WTC11 (cell line): Measurements from ENCODE around the gene CBFA2T2. TPM values are rescaled to one million over a fixed set of nuclear protein-coding genes. Genes with fewer than 3 reads are reported as not detected.

Source experiments
- ATAC-seq: fragments of 200-7000 bp; cut with Tn5 transposase; 2 replicates; pipeline ENCODE4 v1.10.0; 2021; ENCODE audit warnings: mild to moderate bottlenecking, moderate library complexity
- CTCF ChIA-PET: fragments of 300-600 bp; sonication (Branson Sonifier 250); formaldehyde crosslinking; loops from one replicate; lab custom pipeline; 2021; ENCODE audit warnings: antibody characterized with exemption; lab: Charles Lee
- POLR2A ChIA-PET: fragments of 350-600 bp; sonication (Branson Sonifier 250); formaldehyde crosslinking; loops from one replicate; lab custom pipeline; 2021; ENCODE audit warnings: antibody characterized with exemption; lab: Charles Lee
- DNase-seq: peaks from one replicate; pipeline ENCODE4 v3.0.0; 2021; ENCODE audit warnings: low spot score
- H3K27ac Mint-ChIP-seq: 2 replicates; pipeline ENCODE4 v1.8.0; 2021; ENCODE audit warnings: mixed read lengths
- H3K27me3 Mint-ChIP-seq: 2 replicates; pipeline ENCODE4 v1.8.0; 2021; ENCODE audit warnings: low read depth, mild to moderate bottlenecking, moderate library complexity, mixed read lengths
- H3K36me3 Mint-ChIP-seq: 2 replicates; pipeline ENCODE4 v1.8.0; 2021; ENCODE audit warnings: mixed read lengths
- H3K4me1 Mint-ChIP-seq: 2 replicates; pipeline ENCODE4 v1.8.0; 2022; ENCODE audit warnings: mixed read lengths
- H3K4me3 Mint-ChIP-seq: 2 replicates; pipeline ENCODE4 v1.8.0; 2021; ENCODE audit warnings: mild to moderate bottlenecking, moderate library complexity, mixed read lengths
- H3K9me3 Mint-ChIP-seq: 2 replicates; pipeline ENCODE4 v1.8.0; 2021; ENCODE audit warnings: mixed read lengths
- AFF4 ChIP-seq: sonication (generic); formaldehyde crosslinking; IDR thresholded peaks from 2 replicates; pipeline ENCODE4 v1.8.1; 2023; ENCODE audit warnings: mild to moderate bottlenecking, missing genetic modification reagents, borderline replicate concordance
- CREM ChIP-seq: sonication (generic); formaldehyde crosslinking; IDR thresholded peaks from 2 replicates; pipeline ENCODE4 v1.8.1; 2022; ENCODE audit warnings: mild to moderate bottlenecking, missing genetic modification reagents, moderate library complexity
- ESRRA ChIP-seq: sonication (generic); formaldehyde crosslinking; IDR thresholded peaks from 2 replicates; pipeline ENCODE4 v1.8.1; 2022; ENCODE audit warnings: mild to moderate bottlenecking, missing genetic modification reagents, borderline replicate concordance
- ETV6 ChIP-seq: sonication (generic); formaldehyde crosslinking; IDR thresholded peaks from 2 replicates; pipeline ENCODE4 v1.8.1; 2022; ENCODE audit warnings: mild to moderate bottlenecking, missing genetic modification reagents
- FOXJ3 ChIP-seq: sonication (generic); formaldehyde crosslinking; IDR thresholded peaks from 2 replicates; pipeline ENCODE4 v1.9.0; 2021; ENCODE audit warnings: missing genetic modification reagents, mild to moderate bottlenecking, borderline replicate concordance
- FOXP1 ChIP-seq: sonication (generic); formaldehyde crosslinking; IDR thresholded peaks from 2 replicates; pipeline ENCODE4 v1.8.0; 2022; ENCODE audit warnings: missing genetic modification reagents, mild to moderate bottlenecking, moderate library complexity, borderline replicate concordance
- HMGXB4 ChIP-seq: sonication (generic); formaldehyde crosslinking; IDR thresholded peaks from 2 replicates; pipeline ENCODE4 v1.8.1; 2023; ENCODE audit warnings: mild to moderate bottlenecking, moderate library complexity, missing genetic modification reagents
- IRF1 ChIP-seq: sonication (generic); formaldehyde crosslinking; IDR thresholded peaks from 2 replicates; pipeline ENCODE4 v1.8.0; 2023; ENCODE audit warnings: missing genetic modification reagents
- IRF2 ChIP-seq: sonication (generic); formaldehyde crosslinking; IDR thresholded peaks from 2 replicates; pipeline ENCODE4 v1.8.0; 2022; ENCODE audit warnings: low read depth, missing genetic modification reagents, borderline replicate concordance
- NFE2L1 ChIP-seq: sonication (generic); formaldehyde crosslinking; IDR thresholded peaks from 2 replicates; pipeline ENCODE4 v1.8.1; 2023; ENCODE audit warnings: missing genetic modification reagents
- PREB ChIP-seq: sonication (generic); formaldehyde crosslinking; IDR thresholded peaks from 2 replicates; pipeline ENCODE4 v1.8.1; 2022; ENCODE audit warnings: mild to moderate bottlenecking, missing genetic modification reagents, moderate library complexity, borderline replicate concordance
- RORB ChIP-seq: fragments of 250-450 bp; sonication (Bioruptor Pico); IDR thresholded peaks from 2 replicates; pipeline ENCODE4 v1.9.0; 2021; ENCODE audit warnings: mild to moderate bottlenecking
- TCF7 ChIP-seq: sonication (generic); formaldehyde crosslinking; IDR thresholded peaks from 2 replicates; pipeline ENCODE4 v1.8.0; 2022; ENCODE audit warnings: mild to moderate bottlenecking, low read depth, missing genetic modification reagents, moderate library complexity
- TEAD4 ChIP-seq: sonication (generic); formaldehyde crosslinking; IDR thresholded peaks from 2 replicates; pipeline ENCODE4 v1.8.0; 2022; ENCODE audit warnings: mild to moderate bottlenecking, missing genetic modification reagents
- TP53 ChIP-seq: sonication (generic); formaldehyde crosslinking; IDR thresholded peaks from 2 replicates; pipeline ENCODE4 v1.8.1; 2023; ENCODE audit warnings: mild to moderate bottlenecking, missing genetic modification reagents
- ZNF121 ChIP-seq: sonication (generic); formaldehyde crosslinking; IDR thresholded peaks from 2 replicates; pipeline ENCODE4 v1.8.0; 2023; ENCODE audit warnings: missing genetic modification reagents
- ZNF138 ChIP-seq: sonication (generic); formaldehyde crosslinking; conservative IDR thresholded peaks from 2 replicates; pipeline ENCODE4 v1.8.1; 2022; ENCODE audit warnings: mild to moderate bottlenecking, moderate library complexity, missing genetic modification reagents
- ZNF416 ChIP-seq: fragments of 250-450 bp; sonication (Bioruptor Pico); IDR thresholded peaks from 2 replicates; pipeline ENCODE4 v1.9.0; 2021; ENCODE audit warnings: mild to moderate bottlenecking, inconsistent platforms
- ZNF423 ChIP-seq: fragments of 250-450 bp; sonication (Bioruptor Pico); IDR thresholded peaks from 2 replicates; pipeline ENCODE4 v2.1.2; 2022; ENCODE audit warnings: mild to moderate bottlenecking, moderate library complexity
- total RNA-seq: library from RNA; stranded (reverse); gene quantifications from 3 replicates; pipeline ENCODE4 v1.2.3, GENCODE V29; 2021
- TF ChIP-seq, protein P1 (sequence below): fragments of 250-450 bp; sonication (Bioruptor Pico); IDR thresholded peaks from 2 replicates; pipeline ENCODE4 v1.9.0; 2021; ENCODE audit warnings: mild to moderate bottlenecking
- TF ChIP-seq, protein P2 (sequence below): sonication (generic); formaldehyde crosslinking; IDR thresholded peaks from 2 replicates; pipeline ENCODE4 v1.8.0; 2022; ENCODE audit warnings: mild to moderate bottlenecking, missing genetic modification reagents

CBFA2T2 gene
- total RNA-seq, 1 experiment from 2014 or later, result 22.1 TPM

GRCh38 chr20:33445881-33446625 lies 43.8 kb upstream of the CBFA2T2 start (continued):
- TF ChIP-seq, protein P1, sequence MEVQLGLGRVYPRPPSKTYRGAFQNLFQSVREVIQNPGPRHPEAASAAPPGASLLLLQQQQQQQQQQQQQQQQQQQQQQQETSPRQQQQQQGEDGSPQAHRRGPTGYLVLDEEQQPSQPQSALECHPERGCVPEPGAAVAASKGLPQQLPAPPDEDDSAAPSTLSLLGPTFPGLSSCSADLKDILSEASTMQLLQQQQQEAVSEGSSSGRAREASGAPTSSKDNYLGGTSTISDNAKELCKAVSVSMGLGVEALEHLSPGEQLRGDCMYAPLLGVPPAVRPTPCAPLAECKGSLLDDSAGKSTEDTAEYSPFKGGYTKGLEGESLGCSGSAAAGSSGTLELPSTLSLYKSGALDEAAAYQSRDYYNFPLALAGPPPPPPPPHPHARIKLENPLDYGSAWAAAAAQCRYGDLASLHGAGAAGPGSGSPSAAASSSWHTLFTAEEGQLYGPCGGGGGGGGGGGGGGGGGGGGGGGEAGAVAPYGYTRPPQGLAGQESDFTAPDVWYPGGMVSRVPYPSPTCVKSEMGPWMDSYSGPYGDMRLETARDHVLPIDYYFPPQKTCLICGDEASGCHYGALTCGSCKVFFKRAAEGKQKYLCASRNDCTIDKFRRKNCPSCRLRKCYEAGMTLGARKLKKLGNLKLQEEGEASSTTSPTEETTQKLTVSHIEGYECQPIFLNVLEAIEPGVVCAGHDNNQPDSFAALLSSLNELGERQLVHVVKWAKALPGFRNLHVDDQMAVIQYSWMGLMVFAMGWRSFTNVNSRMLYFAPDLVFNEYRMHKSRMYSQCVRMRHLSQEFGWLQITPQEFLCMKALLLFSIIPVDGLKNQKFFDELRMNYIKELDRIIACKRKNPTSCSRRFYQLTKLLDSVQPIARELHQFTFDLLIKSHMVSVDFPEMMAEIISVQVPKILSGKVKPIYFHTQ, result no peak
- TF ChIP-seq, protein P2, sequence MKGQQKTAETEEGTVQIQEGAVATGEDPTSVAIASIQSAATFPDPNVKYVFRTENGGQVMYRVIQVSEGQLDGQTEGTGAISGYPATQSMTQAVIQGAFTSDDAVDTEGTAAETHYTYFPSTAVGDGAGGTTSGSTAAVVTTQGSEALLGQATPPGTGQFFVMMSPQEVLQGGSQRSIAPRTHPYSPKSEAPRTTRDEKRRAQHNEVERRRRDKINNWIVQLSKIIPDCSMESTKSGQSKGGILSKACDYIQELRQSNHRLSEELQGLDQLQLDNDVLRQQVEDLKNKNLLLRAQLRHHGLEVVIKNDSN (CRISPR knock-in tag), result no peak
- TF ChIP-seq RORB (CRISPR knock-in tag) (no peak), TCF7 (no peak), AFF4 (CRISPR knock-in tag) (no peak), TEAD4 (CRISPR knock-in tag) (no peak), PREB (CRISPR knock-in tag) (no peak), TP53 (CRISPR knock-in tag) (no peak), IRF2 (CRISPR knock-in tag) (no peak), ZNF416 (CRISPR knock-in tag) (no peak), HMGXB4 (CRISPR knock-in tag) (no peak), ZNF423 (CRISPR knock-in tag) (no peak), IRF1 (no peak), NFE2L1 (CRISPR knock-in tag) (no peak)

DNA sequence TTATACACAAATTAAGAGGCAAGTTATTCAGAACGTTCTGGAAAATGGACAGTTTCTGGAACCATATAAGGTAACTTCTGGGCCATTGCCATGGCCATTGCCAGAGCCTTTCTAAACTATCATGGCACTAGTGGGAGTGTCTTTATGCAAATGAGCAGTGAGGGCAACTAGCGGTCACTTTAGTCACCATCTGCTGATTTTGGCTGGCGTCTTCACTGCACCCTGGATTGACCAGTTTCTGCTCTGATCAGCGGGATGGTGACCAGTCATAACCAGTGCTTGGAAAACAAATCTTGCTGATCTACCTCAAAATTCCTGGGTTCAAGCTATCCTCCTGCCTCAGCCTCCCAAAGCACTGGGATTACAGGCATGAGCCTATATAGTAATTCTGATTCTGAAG lies 39.0 kb upstream of the CBFA2T2 start:
- no peak overlapping the region for H3K4me3 Mint-ChIP-seq
- H3K4me1 Mint-ChIP-seq, result no peaks in the 10 kb centered on the region
- ATAC-seq (no peak), DNase-seq (no peak)
- peaks cover 5% of the 10 kb centered on the region for H3K9me3 Mint-ChIP-seq
- CTCF ChIA-PET, result no interaction called here
- POLR2A ChIA-PET, result no interaction called here
- H3K27ac Mint-ChIP-seq, result no peak overlapping the region
- H3K36me3 Mint-ChIP-seq, result peaks cover 3% of the 10 kb centered on the region; the same call in 1 of the 2 replicates
- peaks cover 5% of the 10 kb centered on the region; the same call in 1 of the 2 replicates for H3K27me3 Mint-ChIP-seq
- TF ChIP-seq RORB (CRISPR knock-in tag) (no peak), AFF4 (CRISPR knock-in tag) (no peak), FOXJ3 (CRISPR knock-in tag) (no peak), ZNF121 (CRISPR knock-in tag) (no peak), TEAD4 (CRISPR knock-in tag) (no peak), ETV6 (CRISPR knock-in tag) (no peak), ZNF138 (CRISPR knock-in tag) (no peak), CREM (CRISPR knock-in tag) (no peak), FOXP1 (CRISPR knock-in tag) (no peak), ESRRA (CRISPR knock-in tag) (no peak), NFE2L1 (CRISPR knock-in tag) (no peak), ZNF416 (CRISPR knock-in tag) (no peak)
